GM13977 (cell line): ENCODE results near the gene TRHDE.
"Not testable (repeated sequence)": the region's sequence is repeated elsewhere in the genome, so short reads cannot be mapped to it uniquely, and the experiment has no call there.

Experiments
- DNase-seq: peaks from one replicate; pipeline ENCODE4 v3.0.0; 2012; ENCODE audit warnings: low spot score
- CTCF ChIP-seq: IDR thresholded peaks from 2 replicates; pipeline ENCODE4 v1.5.1; 2012; ENCODE audit warnings: mild to moderate bottlenecking, control low read depth; ENCODE audit not compliant: insufficient read depth; ENCODE audit errors: extremely low read depth, missing control alignments
- in situ Hi-C: fragments of 300-500 bp; cut with MboI; formaldehyde crosslinking; loops from one replicate; pipeline ENCODE4 v1.12.0; 2022; ENCODE audit warnings: low sequenced_read_pairs, low pct_unique_long_range_greater_than_20kb, mixed read lengths, inconsistent platforms; ENCODE audit not compliant: unreplicated experiment

Gene TRHDE

GRCh38 chr12:72642706-72643105 is 370.5 kb downstream of the TRHDE start:
- no peak for DNase-seq
- TF ChIP-seq CTCF, result no peak
- in situ Hi-C loops, result no loop called here

- DNase-seq, result no peak
- in situ Hi-C loops, result no loop called here
- TF ChIP-seq CTCF, result no peak
Observed at GRCh38 chr12:72647139-72647538, 375.0 kb downstream of the TRHDE start.

DNA sequence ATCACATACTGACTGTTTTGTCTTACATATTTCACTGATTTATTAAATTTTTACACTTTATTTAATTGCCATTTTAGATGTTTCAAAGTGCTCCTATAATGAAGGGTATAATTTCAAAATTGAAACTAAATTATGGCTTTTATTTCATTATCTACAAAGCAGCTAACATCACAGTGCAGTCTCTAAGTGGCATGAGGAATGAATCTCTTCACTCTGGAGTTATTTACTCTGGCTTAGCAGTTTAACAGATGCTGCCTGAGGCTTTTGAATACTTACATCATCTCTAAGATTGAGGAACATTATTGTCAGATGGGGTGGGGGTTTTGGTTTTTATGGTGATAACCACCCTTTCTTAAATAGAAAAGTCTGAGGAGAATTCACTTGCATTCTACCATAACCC is 386.4 kb downstream of the TRHDE start:
- no peak for DNase-seq
- TF ChIP-seq CTCF, result no peak
- in situ Hi-C loops, result no loop called here

DNA sequence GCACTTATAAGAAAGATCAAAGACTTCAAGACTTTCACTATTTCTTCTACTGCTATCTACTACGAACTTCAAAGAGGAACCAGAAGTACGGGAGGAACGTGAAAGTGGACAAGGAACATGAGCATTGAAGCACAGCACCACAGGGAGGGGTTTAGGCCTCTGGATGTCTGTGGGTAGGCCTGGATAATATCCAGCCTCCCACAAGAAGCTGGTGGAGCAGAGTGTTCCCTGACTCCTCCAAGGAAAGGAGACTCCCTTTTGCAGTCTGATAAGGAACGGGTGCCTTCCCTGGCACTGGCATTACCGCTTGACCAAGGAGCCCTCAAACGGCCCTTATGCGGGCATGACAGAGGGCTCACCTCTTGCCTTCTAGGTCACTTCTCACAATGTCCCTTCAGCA is 388.0 kb downstream of the TRHDE start:
- DNase-seq, in situ Hi-C loops: not testable (repeated sequence)

DNA sequence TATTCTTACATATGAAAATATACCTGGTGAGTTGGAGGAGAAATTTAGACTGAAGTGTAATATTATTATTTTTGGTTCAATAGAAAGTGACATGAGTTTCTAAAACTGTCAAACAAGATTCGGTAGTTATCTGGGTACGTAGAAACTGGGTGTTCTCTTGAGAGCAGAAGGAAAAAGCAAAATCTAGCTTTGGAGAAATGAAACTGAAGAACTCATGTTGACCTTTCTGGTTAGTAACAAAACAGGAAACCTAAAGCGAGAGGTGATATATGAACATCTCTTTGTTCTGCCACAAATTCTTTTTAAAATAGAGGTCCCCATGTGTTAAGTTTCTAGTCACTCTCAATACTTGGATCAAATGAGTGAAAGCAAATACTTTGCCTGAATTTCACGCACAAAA is 401.7 kb downstream of the TRHDE start:
- in situ Hi-C loops, result no loop called here
- TF ChIP-seq CTCF, result no peak
- peak; percentile 1 for DNase-seq

- in situ Hi-C loops, result no loop called here
- no peak for DNase-seq
- no peak for TF ChIP-seq CTCF
Observed at GRCh38 chr12:72676556-72676955, 404.4 kb downstream of the TRHDE start.

DNA sequence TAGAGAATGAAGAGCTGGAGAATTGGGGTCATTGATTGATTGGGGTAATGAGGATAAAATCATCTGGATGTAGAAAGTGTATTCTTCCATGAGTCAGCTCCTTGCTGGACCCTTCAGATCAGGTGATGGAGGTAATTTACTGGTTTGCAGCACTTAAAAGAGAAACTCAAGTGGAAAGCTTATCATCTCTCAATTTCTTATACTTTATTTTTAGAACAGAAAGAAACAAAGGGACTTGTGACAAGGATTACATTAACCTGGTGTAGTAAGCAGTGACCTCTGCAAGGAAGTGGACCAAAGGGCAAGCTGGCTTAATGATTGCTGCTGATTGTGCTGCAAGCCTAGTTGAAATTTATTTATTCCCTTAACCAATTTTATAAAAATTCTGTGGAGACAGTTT is 405.0 kb downstream of the TRHDE start:
- TF ChIP-seq CTCF, result no peak
- in situ Hi-C loops, result no loop called here
- no peak for DNase-seq
